Mesenteric fat pad (tissue), 1 donor: ENCODE measurements around the gene DOHH. TPM values are rescaled to one million over a fixed set of nuclear protein-coding genes. Genes with fewer than 3 reads are reported as not detected.
"Not testable (repeated sequence)": the region's sequence is repeated elsewhere in the genome, so short reads cannot be mapped to it uniquely, and the experiment has no call there.

Experiments used
- DNase-seq: peaks from one replicate; pipeline ENCODE4 v3.0.0-alpha.2; 2020; ENCODE audit warnings: low spot score
- total RNA-seq: library from RNA; stranded (reverse); fragmentation: NEBNext Ultra II Directional; extraction: Animal tissue kit (Norgen Biotek cat#: 25700); gene quantifications from one replicate; pipeline ENCODE4 v1.2.1, GENCODE V29; 2021
- donor health status: DM: yes; HTN: yes; CAD: no.

The DOHH gene
- total RNA-seq, 1 donor from 2014 or later, result 10.5 TPM

GRCh38 chr19:3520166-3521103 is 20.0 kb upstream of the DOHH start:
- no peak for DNase-seq

GRCh38 chr19:3519126-3519525 is 18.7 kb upstream of the DOHH start:
- DNase-seq, result no peak

- no peak for DNase-seq
Observed at GRCh38 chr19:3518659-3519058, 18.2 kb upstream of the DOHH start.

GRCh38 chr19:3518255-3518654 is 17.8 kb upstream of the DOHH start:
- DNase-seq, result no peak

- no peak for DNase-seq
Observed at GRCh38 chr19:3517638-3518037, 17.2 kb upstream of the DOHH start.

- DNase-seq, result no peak
Observed at GRCh38 chr19:3516675-3517207, 16.3 kb upstream of the DOHH start.

- DNase-seq, result no peak
Observed at GRCh38 chr19:3515891-3516422, 15.5 kb upstream of the DOHH start.

GRCh38 chr19:3514930-3515329 is 14.5 kb upstream of the DOHH start:
- no peak for DNase-seq

- no peak for DNase-seq
Observed at GRCh38 chr19:3513229-3514140, 13.0 kb upstream of the DOHH start.

- no peak for DNase-seq
Observed at GRCh38 chr19:3512562-3513228, 12.2 kb upstream of the DOHH start.

- DNase-seq, result no peak
Observed at GRCh38 chr19:3511506-3512251, 11.2 kb upstream of the DOHH start.

GRCh38 chr19:3510727-3511126 is 10.3 kb upstream of the DOHH start:
- DNase-seq, result no peak

GRCh38 chr19:3509566-3509989 is 9.1 kb upstream of the DOHH start:
- DNase-seq, result no peak

GRCh38 chr19:3508771-3509535 is 8.5 kb upstream of the DOHH start:
- DNase-seq, result no peak

GRCh38 chr19:3508121-3508661 is 7.7 kb upstream of the DOHH start:
- DNase-seq, result not testable (repeated sequence)

GRCh38 chr19:3507371-3508120 is 7.1 kb upstream of the DOHH start:
- no peak for DNase-seq

GRCh38 chr19:3506384-3507340 is 6.2 kb upstream of the DOHH start:
- DNase-seq, result no peak
